ENCODE measurements around the gene PLA2G2C.

- TF ChIP-seq, protein P1, sequence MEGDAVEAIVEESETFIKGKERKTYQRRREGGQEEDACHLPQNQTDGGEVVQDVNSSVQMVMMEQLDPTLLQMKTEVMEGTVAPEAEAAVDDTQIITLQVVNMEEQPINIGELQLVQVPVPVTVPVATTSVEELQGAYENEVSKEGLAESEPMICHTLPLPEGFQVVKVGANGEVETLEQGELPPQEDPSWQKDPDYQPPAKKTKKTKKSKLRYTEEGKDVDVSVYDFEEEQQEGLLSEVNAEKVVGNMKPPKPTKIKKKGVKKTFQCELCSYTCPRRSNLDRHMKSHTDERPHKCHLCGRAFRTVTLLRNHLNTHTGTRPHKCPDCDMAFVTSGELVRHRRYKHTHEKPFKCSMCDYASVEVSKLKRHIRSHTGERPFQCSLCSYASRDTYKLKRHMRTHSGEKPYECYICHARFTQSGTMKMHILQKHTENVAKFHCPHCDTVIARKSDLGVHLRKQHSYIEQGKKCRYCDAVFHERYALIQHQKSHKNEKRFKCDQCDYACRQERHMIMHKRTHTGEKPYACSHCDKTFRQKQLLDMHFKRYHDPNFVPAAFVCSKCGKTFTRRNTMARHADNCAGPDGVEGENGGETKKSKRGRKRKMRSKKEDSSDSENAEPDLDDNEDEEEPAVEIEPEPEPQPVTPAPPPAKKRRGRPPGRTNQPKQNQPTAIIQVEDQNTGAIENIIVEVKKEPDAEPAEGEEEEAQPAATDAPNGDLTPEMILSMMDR (IDR thresholded peaks at IDR 0.05) = no peak
- TF ChIP-seq POLR2A (IDR thresholded peaks at IDR 0.05) = no peak
Observed at GRCh38 chr1:20180129-20180843, 6.0 kb downstream of the PLA2G2C start.
